Natural killer cell (primary cell): Measurements from ENCODE around the gene FZR1. TPM values are rescaled to one million over a fixed set of nuclear protein-coding genes. Genes with fewer than 3 reads are reported as not detected.

Experiments used
- ATAC-seq, 3 donors: fragments of 150-1000 bp in 2 of 3; fragments of 200-7000 bp in 1 of 3; cut with Tn5 transposase; 1 replicate in 1 of 3; 2 replicates in 2 of 3; pipeline ENCODE4 v1.10.0; 2021; ENCODE audit warnings: mild to moderate bottlenecking in 2 of 3, moderate library complexity in 2 of 3
- DNase-seq, 2 donors: peaks; one replicate each; pipeline versions ENCODE4 v3.0.0 to v3.0.0-alpha.2; 2013 to 2021; ENCODE audit warnings: mixed read lengths in 1 of 2
- H3K27ac ChIP-seq: one replicate; pipeline ENCODE4 v1.5.1; 2013; ENCODE audit warnings: mild to moderate bottlenecking, low read length
- H3K27me3 ChIP-seq: one replicate; pipeline ENCODE4 v1.6.1; 2013; ENCODE audit warnings: low read length; ENCODE audit not compliant: control insufficient read depth, insufficient read depth
- H3K36me3 ChIP-seq: one replicate; pipeline ENCODE4 v1.6.1; 2013; ENCODE audit warnings: low read length; ENCODE audit not compliant: control insufficient read depth, insufficient read depth
- H3K4me1 ChIP-seq: one replicate; pipeline ENCODE4 v1.6.1; 2013; ENCODE audit warnings: low read length; ENCODE audit not compliant: control insufficient read depth, insufficient read depth
- H3K4me3 ChIP-seq: one replicate; pipeline ENCODE4 v1.5.1; 2013; ENCODE audit warnings: low read length
- H3K9me3 ChIP-seq: one replicate; pipeline ENCODE4 v1.6.1; 2013; ENCODE audit warnings: low read length; ENCODE audit not compliant: control insufficient read depth, insufficient read depth
- H3K27ac Mint-ChIP-seq, 2 donors: one replicate each; pipeline ENCODE4 v1.8.0; 2022; ENCODE audit warnings: mild to moderate bottlenecking in 2 of 2, mixed read lengths in 2 of 2, moderate library complexity in 1 of 2
- H3K27me3 Mint-ChIP-seq, 2 donors: one replicate each; pipeline ENCODE4 v1.8.0; 2022; ENCODE audit warnings: low read depth in 2 of 2, mixed read lengths in 2 of 2
- H3K36me3 Mint-ChIP-seq: one replicate; pipeline ENCODE4 v1.8.0; 2022; ENCODE audit warnings: mixed read lengths
- H3K4me1 Mint-ChIP-seq, 2 donors: one replicate each; pipeline ENCODE4 v1.8.0; 2022; ENCODE audit warnings: mixed read lengths in 2 of 2
- H3K4me3 Mint-ChIP-seq: one replicate; pipeline ENCODE4 v1.8.0; 2022; ENCODE audit warnings: mild to moderate bottlenecking, moderate library complexity, mixed read lengths
- H3K9me3 Mint-ChIP-seq, 2 donors: one replicate each; pipeline ENCODE4 v1.8.0; 2022; ENCODE audit warnings: mixed read lengths in 2 of 2
- CTCF ChIP-seq: fragments of 200-600 bp; IDR thresholded peaks from one replicate; pipeline ENCODE4 v1.8.0; 2022; ENCODE audit warnings: antibody characterized with exemption
- WGBS: methylation state at CpG from one replicate; pipeline ENCODE4 v1.1.7; 2013; ENCODE audit warnings: missing lambda C conversion rate; ENCODE audit not compliant: insufficient coverage; 5-methylcytosine and 5-hydroxymethylcytosine counted together
- intact Hi-C: fragments of 100-400 bp; cut with micrococcal nuclease; formaldehyde crosslinking; loops from one replicate; pipeline ENCODE4 v1.14.2; 2022
- total RNA-seq, 4 donors: library from RNA; stranded (reverse); fragments of 120-200 nt in 1 of 4; gene quantifications; one replicate each; pipeline versions ENCODE4 v1.2.3 to v1.2.4, GENCODE V29; 2013 to 2022

Gene FZR1
- total RNA-seq, 3 donors from 2014 or later (not counting 1 experiment from before 2014, with no cell fraction given), result 89.1 to 98.3 (median 91.4) TPM

GRCh38 chr19:3539756-3540118, 33.6 kb downstream of the FZR1 start:
- no peak for TF ChIP-seq CTCF
- no peaks in the 10 kb centered on the region for H3K36me3 Mint-ChIP-seq
- H3K4me1 Mint-ChIP-seq, result peaks cover 0 to 18% of the 10 kb centered on the region in 2 donors
- H3K4me3 Mint-ChIP-seq, result no peak overlapping the region
- 100% methylated on average over 1 of the region's 1 CpG for WGBS
- H3K4me3 ChIP-seq, result no peak overlapping the region
- no peaks in the 10 kb centered on the region for H3K9me3 ChIP-seq
- no peak overlapping the region for H3K27ac Mint-ChIP-seq
- no peak for ATAC-seq
- no peaks in the 10 kb centered on the region for H3K4me1 ChIP-seq
- H3K27me3 Mint-ChIP-seq, result no peaks in the 10 kb centered on the region
- no peaks in the 10 kb centered on the region for H3K27me3 ChIP-seq
- H3K27ac ChIP-seq, result no peak overlapping the region
- H3K36me3 ChIP-seq, result peaks cover 19% of the 10 kb centered on the region
- DNase-seq, result no peak
- no peaks in the 10 kb centered on the region for H3K9me3 Mint-ChIP-seq
- intact Hi-C loops, result no loop called here

- Mint-ChIP-seq H3K9me3 (no peaks in the 10 kb centered on the region), H3K27ac (no peak overlapping the region), H3K4me3 (no peak overlapping the region), H3K27me3 (no peaks in the 10 kb centered on the region), H3K36me3 (no peaks in the 10 kb centered on the region), H3K4me1 (peaks cover 0 to 16% of the 10 kb centered on the region in 2 donors)
- peaks cover 25% of the 10 kb centered on the region for H3K36me3 ChIP-seq
- no peak overlapping the region for H3K27ac ChIP-seq
- ATAC-seq, result no peak
- no peaks in the 10 kb centered on the region for H3K27me3 ChIP-seq
- no peak overlapping the region for H3K4me3 ChIP-seq
- DNase-seq, result no peak
- WGBS, result 95% methylated on average over 47 of the region's 47 CpGs
- no peak for TF ChIP-seq CTCF
- H3K9me3 ChIP-seq, result no peaks in the 10 kb centered on the region
- H3K4me1 ChIP-seq, result peaks cover 11% of the 10 kb centered on the region
- intact Hi-C loops, result loop anchor here (2.0 kb wide), 1 partner anchor 163 kb away; no protein-coding TSS in a partner anchor
These were observed 37.3 kb downstream of the FZR1 start for GRCh38 chr19:3543150-3544057.

- H3K4me3 ChIP-seq, result no peak overlapping the region
- Mint-ChIP-seq H3K4me3 (no peak overlapping the region), H3K36me3 (no peaks in the 10 kb centered on the region), H3K4me1 (peaks cover 0 to 14% of the 10 kb centered on the region in 2 donors), H3K27ac (no peak overlapping the region), H3K27me3 (no peaks in the 10 kb centered on the region), H3K9me3 (no peaks in the 10 kb centered on the region)
- no peak overlapping the region for H3K27ac ChIP-seq
- intact Hi-C loops, result loop anchor here (2.0 kb wide), 1 partner anchor 163 kb away; no protein-coding TSS in a partner anchor
- no peaks in the 10 kb centered on the region for H3K9me3 ChIP-seq
- no peaks in the 10 kb centered on the region for H3K27me3 ChIP-seq
- DNase-seq, result no peak
- TF ChIP-seq CTCF, result no peak
- WGBS, result 93% methylated on average over 9 of the region's 9 CpGs
- no peak for ATAC-seq
- peaks cover 14% of the 10 kb centered on the region for H3K4me1 ChIP-seq
- H3K36me3 ChIP-seq, result peaks cover 25% of the 10 kb centered on the region
These were observed 37.9 kb downstream of the FZR1 start for GRCh38 chr19:3544058-3544376.
